CD14-positive monocyte (primary cell): Measurements from ENCODE around the gene IL31. TPM values are rescaled to one million over a fixed set of nuclear protein-coding genes. Genes with fewer than 3 reads are reported as not detected.
"Not testable (repeated sequence)": the region's sequence is repeated elsewhere in the genome, so short reads cannot be mapped to it uniquely, and the experiment has no call there.

Source experiments
- DNase-seq, 3 donors: peaks; one replicate each; pipeline ENCODE4 v3.0.0-alpha.2; 2011 to 2022
- H2AFZ ChIP-seq: 2 replicates; pipeline ENCODE4 v1.6.0; 2012; ENCODE audit warnings: mild to moderate bottlenecking, low read depth, low read length, inconsistent platforms; ENCODE audit not compliant: insufficient read depth, poor library complexity, severe bottlenecking
- H3K27ac ChIP-seq, 2 donors: 1 replicate in 1 of 2; 2 replicates in 1 of 2; pipeline ENCODE4 v1.5.1; 2012 to 2013; ENCODE audit warnings: low read length in 2 of 2, control low read depth in 1 of 2, inconsistent platforms in 1 of 2, low read depth in 1 of 2, mild to moderate bottlenecking in 1 of 2
- H3K27me3 ChIP-seq, 2 donors: one replicate each; pipeline versions ENCODE4 v1.6.0 to v1.6.1; 2011 to 2013; ENCODE audit warnings: low read length in 2 of 2; ENCODE audit not compliant: control insufficient read depth in 2 of 2, insufficient read depth in 2 of 2
- H3K36me3 ChIP-seq, 2 donors: replicated peaks in 1 of 2; 1 replicate in 1 of 2; 2 replicates in 1 of 2; pipeline versions ENCODE4 v1.5.1 to v1.6.1; 2012 to 2013; ENCODE audit warnings: low read length in 2 of 2, control low read depth in 1 of 2, inconsistent platforms in 1 of 2, mild to moderate bottlenecking in 1 of 2; ENCODE audit not compliant: insufficient read depth in 2 of 2, control insufficient read depth in 1 of 2
- H3K4me1 ChIP-seq, 2 donors: 1 replicate in 1 of 2; 2 replicates in 1 of 2; pipeline versions ENCODE4 v1.5.1 to v1.6.1; 2012 to 2013; ENCODE audit warnings: low read length in 2 of 2, control low read depth in 1 of 2, inconsistent platforms in 1 of 2, mild to moderate bottlenecking in 1 of 2, moderate library complexity in 1 of 2; ENCODE audit not compliant: insufficient read depth in 2 of 2, control insufficient read depth in 1 of 2
- H3K4me2 ChIP-seq: replicated peaks from 2 replicates; pipeline ENCODE3; 2012; ENCODE audit warnings: low read length, moderate library complexity, mild to moderate bottlenecking; ENCODE audit not compliant: poor library complexity, severe bottlenecking; ENCODE audit errors: extremely low read depth
- H3K4me3 ChIP-seq, 3 experiments: fragments of 200-600 bp in 1 of 3; sonication (generic) in 1 of 3; replicated peaks in 1 of 3; 1 replicate in 2 of 3; 2 replicates in 1 of 3; pipeline ENCODE4 v1.5.1; 2011 to 2013; ENCODE audit warnings: low read length in 3 of 3, mild to moderate bottlenecking in 3 of 3, control low read depth in 2 of 3, low read depth in 2 of 3, inconsistent platforms in 1 of 3, moderate library complexity in 1 of 3
- H3K79me2 ChIP-seq: 2 replicates; pipeline ENCODE4 v1.6.0; 2012; ENCODE audit warnings: mild to moderate bottlenecking, control low read depth, inconsistent platforms, low read length, moderate library complexity; ENCODE audit not compliant: insufficient read depth
- H3K9ac ChIP-seq: 2 replicates; pipeline ENCODE4 v1.6.0; 2017; ENCODE audit warnings: low read length, mild to moderate bottlenecking; ENCODE audit not compliant: insufficient read depth, poor library complexity, severe bottlenecking
- H3K9me3 ChIP-seq, 2 donors: replicated peaks in 1 of 2; 1 replicate in 1 of 2; 2 replicates in 1 of 2; pipeline versions ENCODE4 v1.5.1 to v1.6.1; 2012 to 2013; ENCODE audit warnings: low read length in 2 of 2, control low read depth in 1 of 2; ENCODE audit not compliant: control insufficient read depth in 1 of 2, insufficient read depth in 1 of 2
- H4K20me1 ChIP-seq: 2 replicates; pipeline ENCODE4 v1.6.0; 2012; ENCODE audit warnings: mild to moderate bottlenecking, low read length, control low read depth, moderate library complexity; ENCODE audit not compliant: insufficient read depth
- H3K27ac Mint-ChIP-seq, 7 donors: one replicate each; pipeline ENCODE4 v1.8.0; 2020; ENCODE audit warnings: mild to moderate bottlenecking in 7 of 7, mixed read lengths in 7 of 7, moderate library complexity in 6 of 7, inconsistent platforms in 2 of 7
- H3K27me3 Mint-ChIP-seq, 3 donors: one replicate each; pipeline ENCODE4 v1.8.0; 2021 to 2022; ENCODE audit warnings: low read depth in 3 of 3, mild to moderate bottlenecking in 3 of 3, mixed read lengths in 3 of 3, moderate library complexity in 3 of 3, inconsistent platforms in 1 of 3
- H3K36me3 Mint-ChIP-seq, 2 donors: one replicate each; pipeline ENCODE4 v1.8.0; 2020; ENCODE audit warnings: mixed read lengths in 2 of 2, inconsistent platforms in 1 of 2, mild to moderate bottlenecking in 1 of 2
- H3K4me1 Mint-ChIP-seq: one replicate; pipeline ENCODE4 v1.8.0; 2020; ENCODE audit warnings: mild to moderate bottlenecking, mixed read lengths
- H3K4me3 Mint-ChIP-seq, 2 donors: one replicate each; pipeline ENCODE4 v1.8.0; 2020; ENCODE audit warnings: mild to moderate bottlenecking in 2 of 2, mixed read lengths in 2 of 2, moderate library complexity in 1 of 2
- H3K9me3 Mint-ChIP-seq, 7 donors: one replicate each; pipeline ENCODE4 v1.8.0; 2020 to 2022; ENCODE audit warnings: mixed read lengths in 7 of 7, mild to moderate bottlenecking in 6 of 7, moderate library complexity in 6 of 7, inconsistent platforms in 2 of 7
- WGBS: methylation state at CpG from one replicate; pipeline ENCODE4 v1.1.5; 2013; ENCODE audit warnings: missing lambda C conversion rate; ENCODE audit not compliant: insufficient coverage; 5-methylcytosine and 5-hydroxymethylcytosine counted together
- intact Hi-C, 2 donors: fragments of 100-400 bp; cut with micrococcal nuclease; formaldehyde crosslinking; loops; one replicate each; pipeline versions ENCODE4 v1.15.0 to v1.15.1; 2023
- polyA plus RNA-seq, 3 donors: library from polyadenylated mRNA; depleted of rRNA in 1 of 3; unstranded in 2 of 3; stranded (reverse) in 1 of 3; fragments of 300-500 nt in 2 of 3; fragments of >200 nt in 1 of 3; fragmentation: Illumina TruSeq in 2 of 3; gene quantifications; 1 replicate in 2 of 3; 2 replicates in 1 of 3; pipeline ENCODE4 v1.2.3, GENCODE V29; 2012 to 2021
- TF ChIP-seq, protein P1 (sequence below): fragments of 200-600 bp; IDR thresholded peaks from one replicate; pipeline ENCODE4 v1.8.0; 2022; ENCODE audit warnings: antibody characterized with exemption, mild to moderate bottlenecking

Gene IL31
- polyA plus RNA-seq, 3 donors = not detected

DNA sequence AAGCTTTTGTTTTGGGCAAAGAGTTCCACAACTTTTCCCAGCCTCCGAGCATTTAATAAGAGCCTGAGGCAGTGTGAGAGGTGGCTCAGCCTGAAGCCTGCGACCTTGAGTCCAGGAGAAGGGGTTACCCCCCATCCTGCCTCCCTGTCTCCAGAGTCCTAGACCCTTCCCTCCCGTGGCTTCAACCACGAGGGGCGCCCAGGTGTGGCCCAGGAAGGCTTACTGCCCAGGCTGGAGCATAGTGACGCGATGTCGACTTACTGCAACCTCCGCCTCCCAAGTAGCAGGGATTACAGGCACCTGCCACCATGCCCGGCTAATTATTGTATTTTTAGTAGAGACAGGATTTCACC lies 9.5 kb upstream of the IL31 start:
- intact Hi-C loops = no loop called here
- no peaks in the 10 kb centered on the region for H3K36me3 ChIP-seq
- no peak overlapping the region for H3K27ac ChIP-seq
- H3K9ac ChIP-seq = peak overlapping the region; percentile 73
- H3K9me3 ChIP-seq = no peaks in the 10 kb centered on the region
- DNase-seq = no peak
- H2AFZ ChIP-seq = peak overlapping the region; percentile 87
- peaks cover 18 to 19% of the 10 kb centered on the region in 2 donors for H3K4me1 ChIP-seq
- no peaks in the 10 kb centered on the region for H3K79me2 ChIP-seq
- WGBS = 80% methylated on average over 7 of the region's 10 CpGs
- peaks cover 0 to 9% of the 10 kb centered on the region in 2 donors for H3K27me3 ChIP-seq
- H3K27ac Mint-ChIP-seq = no peak overlapping the region
- H3K27me3 Mint-ChIP-seq = peaks cover 17 to 34% (median 29%) of the 10 kb centered on the region in 3 donors
- H3K9me3 Mint-ChIP-seq = peaks cover 0 to 3% (median 0%) of the 10 kb centered on the region in 7 donors
- H3K4me1 Mint-ChIP-seq = peaks cover 26% of the 10 kb centered on the region
- peaks cover 0 to 3% of the 10 kb centered on the region in 2 donors for H3K36me3 Mint-ChIP-seq
- peak overlapping the region; percentile 89 for H3K4me2 ChIP-seq
- peak overlapping the region; percentile 82 to 94 for H3K4me3 Mint-ChIP-seq
- peak overlapping the region; percentile 30 to 79 (median 33) for H3K4me3 ChIP-seq
- H4K20me1 ChIP-seq = no peaks in the 10 kb centered on the region
- TF ChIP-seq, protein P1, sequence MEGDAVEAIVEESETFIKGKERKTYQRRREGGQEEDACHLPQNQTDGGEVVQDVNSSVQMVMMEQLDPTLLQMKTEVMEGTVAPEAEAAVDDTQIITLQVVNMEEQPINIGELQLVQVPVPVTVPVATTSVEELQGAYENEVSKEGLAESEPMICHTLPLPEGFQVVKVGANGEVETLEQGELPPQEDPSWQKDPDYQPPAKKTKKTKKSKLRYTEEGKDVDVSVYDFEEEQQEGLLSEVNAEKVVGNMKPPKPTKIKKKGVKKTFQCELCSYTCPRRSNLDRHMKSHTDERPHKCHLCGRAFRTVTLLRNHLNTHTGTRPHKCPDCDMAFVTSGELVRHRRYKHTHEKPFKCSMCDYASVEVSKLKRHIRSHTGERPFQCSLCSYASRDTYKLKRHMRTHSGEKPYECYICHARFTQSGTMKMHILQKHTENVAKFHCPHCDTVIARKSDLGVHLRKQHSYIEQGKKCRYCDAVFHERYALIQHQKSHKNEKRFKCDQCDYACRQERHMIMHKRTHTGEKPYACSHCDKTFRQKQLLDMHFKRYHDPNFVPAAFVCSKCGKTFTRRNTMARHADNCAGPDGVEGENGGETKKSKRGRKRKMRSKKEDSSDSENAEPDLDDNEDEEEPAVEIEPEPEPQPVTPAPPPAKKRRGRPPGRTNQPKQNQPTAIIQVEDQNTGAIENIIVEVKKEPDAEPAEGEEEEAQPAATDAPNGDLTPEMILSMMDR = no peak

DNA sequence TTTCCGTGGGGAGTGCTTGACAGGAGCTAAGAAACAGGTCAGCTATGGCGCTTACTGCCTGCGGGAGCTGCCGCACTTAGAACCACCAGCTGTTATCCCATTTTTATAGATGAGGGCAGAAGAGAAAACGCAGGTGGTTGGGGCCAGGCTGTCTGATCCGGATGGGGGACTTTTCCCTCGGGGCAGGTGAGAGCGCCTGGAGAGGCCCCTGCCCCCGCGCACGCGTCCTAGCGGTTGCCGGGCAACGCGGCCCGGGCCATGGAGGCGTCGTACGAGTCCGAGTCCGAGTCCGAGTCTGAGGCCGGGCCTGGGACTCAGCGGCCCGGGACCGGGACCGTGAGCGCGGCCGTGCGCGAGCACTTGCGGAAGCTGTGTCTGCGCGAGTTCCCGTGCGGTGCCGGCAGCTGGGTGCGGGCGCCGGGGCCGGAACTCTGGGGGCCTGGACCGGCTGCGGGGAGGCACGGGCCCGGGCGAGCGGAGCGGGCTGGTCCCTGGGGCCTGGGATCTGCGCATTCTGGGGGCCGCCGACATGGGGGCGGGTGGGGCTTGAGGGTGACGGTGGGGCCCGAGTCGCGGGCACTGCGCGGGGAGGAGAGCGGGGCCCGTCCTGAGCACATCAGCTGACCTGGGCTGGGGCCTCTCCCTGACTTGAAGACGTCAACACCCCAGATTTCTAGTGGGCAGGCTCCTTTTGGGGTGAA lies 9.0 kb upstream of the IL31 start, which contains the start of gene LRRC43:
LRRC43 (plus strand) TSS at position 237 of the 701 bp plus-strand sequence; CDS start at position 259, 22 bp downstream.
- under 1% methylated on average over 50 of the region's 63 CpGs for WGBS
- peak within 1 kb of the TSS; percentile 73 for H3K9ac ChIP-seq
- peak within 1 kb of the TSS in 2 of 7 donors; percentile 25 to 78 for H3K27ac Mint-ChIP-seq

DNA sequence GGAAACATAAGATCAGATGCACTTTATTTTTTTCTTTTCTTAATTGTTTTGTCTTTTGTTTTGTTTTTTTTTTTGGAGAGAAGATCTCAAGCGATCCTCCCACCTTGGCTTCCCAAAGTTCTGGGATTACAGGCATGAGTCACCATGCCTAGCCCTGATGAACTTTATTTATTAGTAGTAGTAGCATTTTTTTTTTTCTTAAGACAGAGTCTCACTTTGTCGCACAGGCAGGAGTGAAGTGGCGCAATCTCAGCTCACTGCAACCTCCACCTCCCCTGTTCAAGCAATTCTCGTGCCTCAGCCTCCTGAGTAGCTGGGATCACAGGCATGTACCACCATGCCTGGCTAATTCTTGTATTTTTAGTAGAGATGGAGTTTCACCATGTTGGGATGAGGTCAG lies 2.5 kb upstream of the IL31 start:
- intact Hi-C loops, H3K27me3 ChIP-seq, H3K27ac Mint-ChIP-seq, H3K9me3 Mint-ChIP-seq, H3K4me1 Mint-ChIP-seq, H3K79me2 ChIP-seq, H4K20me1 ChIP-seq, H3K27ac ChIP-seq, DNase-seq, H2AFZ ChIP-seq, H3K4me3 ChIP-seq, H3K4me1 ChIP-seq, H3K9ac ChIP-seq, H3K36me3 ChIP-seq, H3K4me2 ChIP-seq, H3K4me3 Mint-ChIP-seq, H3K36me3 Mint-ChIP-seq, H3K9me3 ChIP-seq: not testable (repeated sequence)
- no CpG with 5 or more reads among the region's 4 CpGs for WGBS
- H3K27me3 Mint-ChIP-seq = peaks cover 8 to 20% (median 11%) of the 10 kb centered on the region in 3 donors

More for the DNA sequence above, 9.0 kb upstream of the IL31 start, which contains the start of gene LRRC43:
- DNase-seq = peak; percentile 34 to 57 (median 43)
- intact Hi-C loops = no loop called here
- Histone ChIP-seq H3K4me3 (peak within 1 kb of the TSS; percentile 33 to 79 (median 46)), H2AFZ (peak within 1 kb of the TSS; percentile 87), H3K9me3 (no peaks in the 10 kb centered on the region), H4K20me1 (no peaks in the 10 kb centered on the region), H3K27ac (no peak within 1 kb of the TSS), H3K4me1 (peaks cover 18 to 19% of the 10 kb centered on the region in 2 donors), H3K27me3 (peaks cover 0 to 9% of the 10 kb centered on the region in 2 donors), H3K79me2 (no peaks in the 10 kb centered on the region), H3K36me3 (no peaks in the 10 kb centered on the region), H3K4me2 (peak within 1 kb of the TSS; percentile 89)
- Mint-ChIP-seq H3K36me3 (peaks cover 0 to 3% of the 10 kb centered on the region in 2 donors), H3K9me3 (peaks cover 0 to 3% (median 0%) of the 10 kb centered on the region in 7 donors), H3K27me3 (peaks cover 18 to 34% (median 29%) of the 10 kb centered on the region in 3 donors), H3K4me1 (peaks cover 26% of the 10 kb centered on the region), H3K4me3 (peak within 1 kb of the TSS; percentile 82 to 94)
- TF ChIP-seq, protein P1 = no peak
